AG04450 (cell line): ENCODE measurements around the gene TJP3. TPM values are rescaled to one million over a fixed set of nuclear protein-coding genes. Genes with fewer than 3 reads are reported as not detected.

Experiments used
- CTCF ChIA-PET: fragments of 300-600, 350-600 bp; formaldehyde crosslinking; extraction: SDS; loops from one replicate; lab custom pipeline; 2022; ENCODE audit warnings: antibody characterized with exemption, inconsistent platforms; lab: Charles Lee
- POLR2A ChIA-PET: fragments of 350-600 bp; formaldehyde crosslinking; extraction: SDS; loops from one replicate; lab custom pipeline; 2021; ENCODE audit warnings: antibody characterized with exemption, inconsistent platforms; lab: Yijun Ruan, JAX
- DNase-seq: peaks from one replicate; pipeline ENCODE4 v3.0.0-alpha.2; 2011; ENCODE audit warnings: low read depth, low spot score
- H3K27ac ChIP-seq: one replicate; pipeline ENCODE4 v1.5.1; 2012; ENCODE audit warnings: low read depth, low read length, control low read depth
- H3K27me3 ChIP-seq: one replicate; pipeline ENCODE4 v1.6.0; 2012; ENCODE audit warnings: low read length; ENCODE audit not compliant: control insufficient read depth, insufficient read depth
- H3K4me3 ChIP-seq: 2 replicates; pipeline ENCODE4 v1.5.1; 2011; ENCODE audit warnings: mild to moderate bottlenecking, low read depth, low read length, control low read depth
- H3K9me3 ChIP-seq: 2 replicates; pipeline ENCODE4 v1.5.1; 2012; ENCODE audit warnings: low read length; ENCODE audit not compliant: control insufficient read depth, insufficient read depth
- polyA plus RNA-seq: library from polyadenylated mRNA; depleted of rRNA; stranded (reverse); fragments of >200 nt; gene quantifications from 2 replicates; pipeline ENCODE4 v1.2.3, GENCODE V29; 2011; rRNA removed
- small RNA-seq: library from RNA; depleted of rRNA; stranded (forward); fragments of <200 nt; gene quantifications from one replicate; pipeline ENCODE3, GENCODE V24; 2012; ENCODE audit warnings: low read depth; ENCODE audit not compliant: insufficient read length
- TF ChIP-seq, protein P1 (sequence below): IDR thresholded peaks from 2 replicates; pipeline ENCODE4 v1.5.1; 2011; ENCODE audit warnings: low read depth, low read length, control low read depth, inconsistent platforms

Gene TJP3
- polyA plus RNA-seq, 1 experiment = not detected

DNA sequence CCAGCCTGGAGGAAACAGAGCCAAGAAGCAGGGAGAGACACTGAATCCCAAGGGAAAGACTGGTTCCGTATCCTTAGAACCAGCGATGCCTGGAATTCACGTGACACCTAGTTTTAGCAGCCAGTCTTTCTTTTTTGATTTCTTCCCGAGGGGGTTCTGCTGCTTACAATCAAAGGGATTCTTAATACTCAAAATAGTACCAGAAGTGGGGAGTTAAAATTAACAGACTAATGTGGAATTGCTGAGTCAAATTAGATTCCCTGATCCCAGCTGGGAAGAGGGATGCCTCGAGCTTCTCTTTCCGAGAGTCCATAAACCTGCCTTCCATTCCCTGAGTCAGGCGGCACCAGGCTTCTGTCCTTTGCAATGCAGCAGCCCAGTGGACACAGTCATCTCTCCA, 82.8 kb downstream of the TJP3 start:
- no peak for DNase-seq
- POLR2A ChIA-PET = no interaction called here
- Histone ChIP-seq H3K4me3 (no peak overlapping the region), H3K27me3 (peaks cover 17% of the 10 kb centered on the region), H3K27ac (no peak overlapping the region), H3K9me3 (no peaks in the 10 kb centered on the region; the same call in none of the 2 replicates)
- CTCF ChIA-PET = no interaction called here
- TF ChIP-seq, protein P1, sequence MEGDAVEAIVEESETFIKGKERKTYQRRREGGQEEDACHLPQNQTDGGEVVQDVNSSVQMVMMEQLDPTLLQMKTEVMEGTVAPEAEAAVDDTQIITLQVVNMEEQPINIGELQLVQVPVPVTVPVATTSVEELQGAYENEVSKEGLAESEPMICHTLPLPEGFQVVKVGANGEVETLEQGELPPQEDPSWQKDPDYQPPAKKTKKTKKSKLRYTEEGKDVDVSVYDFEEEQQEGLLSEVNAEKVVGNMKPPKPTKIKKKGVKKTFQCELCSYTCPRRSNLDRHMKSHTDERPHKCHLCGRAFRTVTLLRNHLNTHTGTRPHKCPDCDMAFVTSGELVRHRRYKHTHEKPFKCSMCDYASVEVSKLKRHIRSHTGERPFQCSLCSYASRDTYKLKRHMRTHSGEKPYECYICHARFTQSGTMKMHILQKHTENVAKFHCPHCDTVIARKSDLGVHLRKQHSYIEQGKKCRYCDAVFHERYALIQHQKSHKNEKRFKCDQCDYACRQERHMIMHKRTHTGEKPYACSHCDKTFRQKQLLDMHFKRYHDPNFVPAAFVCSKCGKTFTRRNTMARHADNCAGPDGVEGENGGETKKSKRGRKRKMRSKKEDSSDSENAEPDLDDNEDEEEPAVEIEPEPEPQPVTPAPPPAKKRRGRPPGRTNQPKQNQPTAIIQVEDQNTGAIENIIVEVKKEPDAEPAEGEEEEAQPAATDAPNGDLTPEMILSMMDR = no peak

DNA sequence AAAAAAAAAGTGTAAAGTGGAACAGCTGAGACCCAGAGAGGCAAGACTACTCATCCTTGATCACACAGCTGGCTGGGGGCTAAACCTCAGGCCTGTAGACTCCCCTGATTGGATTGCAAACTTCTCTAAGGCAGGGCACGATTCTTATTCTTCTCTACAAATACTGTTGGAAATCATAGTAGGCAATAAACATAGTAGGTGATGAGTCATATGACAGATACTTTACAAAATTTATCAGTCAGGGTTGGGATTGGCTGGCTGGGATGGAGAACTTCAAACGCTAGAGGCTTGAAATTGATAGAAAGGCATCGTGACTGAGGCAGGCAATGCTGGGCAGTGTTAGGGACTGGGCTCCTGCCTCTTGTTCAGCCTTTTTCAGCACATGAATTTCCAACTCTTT, 83.9 kb downstream of the TJP3 start:
- Histone ChIP-seq H3K9me3 (no peaks in the 10 kb centered on the region; the same call in none of the 2 replicates), H3K27me3 (peaks cover 13% of the 10 kb centered on the region), H3K4me3 (no peak overlapping the region), H3K27ac (no peak overlapping the region)
- ChIA-PET CTCF (no interaction called here), POLR2A (no interaction called here)
- DNase-seq = no peak
- TF ChIP-seq, protein P1 = no peak

DNA sequence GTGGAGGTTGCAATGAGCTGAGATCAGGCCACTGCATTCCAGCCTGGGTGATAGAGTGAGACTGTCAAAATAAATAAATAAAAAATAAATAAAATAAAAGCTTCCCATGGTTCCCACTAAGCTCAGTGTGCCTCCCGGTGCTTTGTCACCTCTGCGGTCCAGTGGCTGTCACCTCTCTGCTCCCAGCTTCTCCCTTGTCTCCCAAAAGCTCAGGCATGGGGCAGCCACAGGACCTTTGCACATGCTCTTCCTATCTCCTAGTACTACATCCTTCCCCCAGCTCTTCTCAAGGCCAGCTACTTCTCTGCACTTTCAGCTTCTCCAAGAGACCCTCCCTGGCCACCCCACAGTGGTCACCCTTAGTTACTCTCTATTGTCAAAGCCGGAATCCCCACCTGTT, 85.6 kb downstream of the TJP3 start:
- CTCF ChIA-PET = no interaction called here
- POLR2A ChIA-PET = no interaction called here
- Histone ChIP-seq H3K27ac (no peak overlapping the region), H3K4me3 (no peak overlapping the region), H3K27me3 (peaks cover 14% of the 10 kb centered on the region), H3K9me3 (no peaks in the 10 kb centered on the region; the same call in none of the 2 replicates)
- TF ChIP-seq, protein P1 = no peak
- DNase-seq = no peak

DNA sequence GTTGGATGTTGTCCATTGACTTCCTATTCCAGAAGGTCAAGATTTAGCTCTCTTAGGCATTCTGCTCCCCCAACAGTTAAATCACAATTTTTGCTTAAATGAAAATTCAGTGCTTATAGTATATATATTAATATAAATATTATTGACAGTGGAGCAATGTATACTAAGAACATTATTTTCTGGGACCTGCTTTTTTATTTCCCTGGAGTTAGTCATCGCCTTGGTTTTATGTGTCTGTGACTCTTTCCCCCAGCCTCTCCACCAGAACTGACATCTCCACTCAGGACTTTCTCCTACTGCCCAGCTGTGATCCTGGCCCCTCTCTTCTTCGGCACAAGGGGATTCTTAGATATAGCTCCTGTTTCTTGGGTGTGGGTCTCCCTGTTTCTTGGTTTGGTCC, 88.2 kb downstream of the TJP3 start:
- TF ChIP-seq, protein P1 = no peak
- no peak for DNase-seq
- POLR2A ChIA-PET = no interaction called here
- no peaks in the 10 kb centered on the region; the same call in none of the 2 replicates for H3K9me3 ChIP-seq
- peaks cover 20% of the 10 kb centered on the region for H3K27me3 ChIP-seq
- CTCF ChIA-PET = no interaction called here
- no peak overlapping the region for H3K4me3 ChIP-seq
- no peak overlapping the region for H3K27ac ChIP-seq

DNA sequence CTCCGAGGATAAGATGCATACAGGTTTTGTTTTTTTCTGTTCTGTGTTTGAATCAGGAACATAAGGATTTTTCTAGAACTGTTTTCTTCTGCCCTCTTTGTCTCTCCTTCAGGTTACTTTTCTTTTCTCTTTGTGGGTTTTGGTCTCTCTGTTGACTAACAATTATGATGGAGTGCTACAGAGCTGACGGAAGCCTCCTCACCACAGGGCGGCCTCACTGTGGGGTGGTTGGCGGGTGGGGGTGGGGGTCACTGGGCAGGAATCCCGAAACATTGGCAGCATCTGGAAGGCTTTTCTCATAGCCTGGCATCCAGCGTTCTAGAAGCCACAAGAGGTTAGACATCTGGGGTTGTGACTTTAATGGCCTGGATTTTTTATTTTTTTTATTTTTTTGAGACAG, 90.0 kb downstream of the TJP3 start:
- no peak overlapping the region for H3K27ac ChIP-seq
- no peak for DNase-seq
- ChIA-PET CTCF (no interaction called here), POLR2A (no interaction called here)
- TF ChIP-seq, protein P1 = no peak
- peaks cover 34% of the 10 kb centered on the region for H3K27me3 ChIP-seq
- no peak overlapping the region for H3K4me3 ChIP-seq
- no peaks in the 10 kb centered on the region; the same call in none of the 2 replicates for H3K9me3 ChIP-seq

Small RNA genes within 50 kb of the gene (small RNA-seq; reads per million reads assigned to genes)
- not detected for gene AC005777.1

Other genes starting within 250 kb of the TJP3 start
- gene SMIM24, start 227.9 kb upstream of the TJP3 start, polyA plus RNA-seq = 0.19 TPM in 1 of 2 replicates, not detected in the other
- gene SMIM44, start 224.9 kb upstream of the TJP3 start, polyA plus RNA-seq = not detected in 2 replicates
- gene DOHH, start 207.7 kb upstream of the TJP3 start, polyA plus RNA-seq = 3.4 and 4.2 TPM in 2 replicates
- 21.2 and 31.3 TPM in 2 replicates for gene FZR1, start 202.1 kb upstream of the TJP3 start, polyA plus RNA-seq
- not detected in 2 replicates for gene TEKTIP1, start 169.2 kb upstream of the TJP3 start, polyA plus RNA-seq
- gene MFSD12, start 150.8 kb upstream of the TJP3 start, polyA plus RNA-seq = 23.7 and 34.7 TPM in 2 replicates
- gene HMG20B, start 135.4 kb upstream of the TJP3 start, polyA plus RNA-seq = 30.5 and 36.8 TPM in 2 replicates
- 0.30 and 0.41 TPM in 2 replicates for gene GIPC3, start 122.9 kb upstream of the TJP3 start, polyA plus RNA-seq
- 0.84 and 0.99 TPM in 2 replicates for gene TBXA2R, start 101.5 kb upstream of the TJP3 start, polyA plus RNA-seq
- 9.3 and 11.2 TPM in 2 replicates for gene CACTIN, start 81.6 kb upstream of the TJP3 start, polyA plus RNA-seq
- 10.3 and 17.2 TPM in 2 replicates for gene PIP5K1C, start 7.9 kb upstream of the TJP3 start, polyA plus RNA-seq
- 5.4 and 9.9 TPM in 2 replicates for gene APBA3, start 53.3 kb downstream of the TJP3 start, polyA plus RNA-seq
- 31.2 and 36.9 TPM in 2 replicates for gene MRPL54, start 54.3 kb downstream of the TJP3 start, polyA plus RNA-seq
- not detected in 2 replicates for gene RAX2, start 63.8 kb downstream of the TJP3 start, polyA plus RNA-seq
- not detected in 2 replicates for gene MATK, start 78.0 kb downstream of the TJP3 start, polyA plus RNA-seq
- gene ZFR2, start 160.7 kb downstream of the TJP3 start, polyA plus RNA-seq = not detected in 2 replicates
- gene ATCAY, start 172.3 kb downstream of the TJP3 start, polyA plus RNA-seq = 0.09 and 0.30 TPM in 2 replicates
- not detected in 2 replicates for gene NMRK2, start 224.7 kb downstream of the TJP3 start, polyA plus RNA-seq